C4-2B (cell line): ENCODE measurements around the gene PCDHB10.
"Not testable (repeated sequence)": the region's sequence is repeated elsewhere in the genome, so short reads cannot be mapped to it uniquely, and the experiment has no call there.

Source experiments
- H3K27ac ChIP-seq: fragments of 450-650 bp; 2 replicates; pipeline ENCODE4 v1.5.1; 2017
- CTCF ChIP-seq: fragments of 450-650 bp; conservative IDR thresholded peaks from 2 replicates; pipeline ENCODE4 v1.5.1; 2017; ENCODE audit warnings: mild to moderate bottlenecking
- ZFX ChIP-seq: fragments of 450-650 bp; IDR thresholded peaks from 2 replicates; pipeline ENCODE4 v1.6.1; 2017

Gene PCDHB10

GRCh38 chr5:141213656-141214339, 21.6 kb downstream of the PCDHB10 start, which contains the start of gene PCDHB13:
TSS of gene PCDHB13 (plus strand) at chr5:141213919. CDS start at chr5:141214124, 205 bp downstream.
- not testable (repeated sequence) for H3K27ac ChIP-seq
- peak; percentile 70 for TF ChIP-seq CTCF

- H3K27ac ChIP-seq: not testable (repeated sequence)
Measured at GRCh38 chr5:141214583-141214982, 22.4 kb downstream of the PCDHB10 start.

GRCh38 chr5:141215504-141215903, 23.4 kb downstream of the PCDHB10 start:
- not testable (repeated sequence) for H3K27ac ChIP-seq

GRCh38 chr5:141216035-141216434, 23.9 kb downstream of the PCDHB10 start:
- H3K27ac ChIP-seq: not testable (repeated sequence)

GRCh38 chr5:141223112-141223783, 31.1 kb downstream of the PCDHB10 start, which contains the start of gene PCDHB14:
TSS of gene PCDHB14 (plus strand) at chr5:141223343. CDS start at chr5:141223506, 163 bp downstream.
- TF ChIP-seq ZFX (no peak), CTCF (peak; percentile 55)
- H3K27ac ChIP-seq: no peak within 1 kb of the TSS

GRCh38 chr5:141224844-141225243, 32.7 kb downstream of the PCDHB10 start:
- H3K27ac ChIP-seq: not testable (repeated sequence)

- not testable (repeated sequence) for H3K27ac ChIP-seq
Measured at GRCh38 chr5:141225421-141225820, 33.3 kb downstream of the PCDHB10 start.

GRCh38 chr5:141234109-141234667, 42.0 kb downstream of the PCDHB10 start:
- TF ChIP-seq CTCF (peak; percentile 55), ZFX (no peak)

GRCh38 chr5:141235922-141236321, 43.8 kb downstream of the PCDHB10 start:
- not testable (repeated sequence) for H3K27ac ChIP-seq

More at GRCh38 chr5:141234109-141234667, 42.0 kb downstream of the PCDHB10 start:
- no peak overlapping the region for H3K27ac ChIP-seq

- no peak overlapping the region for H3K27ac ChIP-seq
- TF ChIP-seq ZFX (no peak), CTCF (no peak)
Measured at GRCh38 chr5:141236516-141237313, 44.6 kb downstream of the PCDHB10 start.
